ENCODE measurements around the gene CALD1. TPM values are rescaled to one million over a fixed set of nuclear protein-coding genes. Genes with fewer than 3 reads are reported as not detected.

Gene CALD1
- total RNA-seq, 1 experiment from 2014 or later: 22.1 TPM

GRCh38 chr7:134832367-134832766, 52.9 kb downstream of the CALD1 start:
- no peaks in the 10 kb centered on the region for H4K20me1 ChIP-seq (ENCODE audit: low read length)
- ATAC-seq: no peak

GRCh38 chr7:134834689-134835462, 55.4 kb downstream of the CALD1 start:
- DNase-seq (no peak), ATAC-seq (no peak)
- intact Hi-C loops (cut with micrococcal nuclease): no loop called here
- H3K9ac ChIP-seq (ENCODE audit: low read length): no peak overlapping the region
- H3F3A ChIP-seq (ENCODE audit: low read length, unreplicated experiment): no peaks in the 10 kb centered on the region
- no peaks in the 10 kb centered on the region for H3K27me3 ChIP-seq (ENCODE audit: low read length)
- H3K79me2 ChIP-seq (ENCODE audit: low read length): no peaks in the 10 kb centered on the region
- no peaks in the 10 kb centered on the region for H3K9me3 ChIP-seq (ENCODE audit: low read length)
- POLR2A ChIA-PET (ENCODE audit: unreplicated experiment): no interaction called here
- H3K4me2 ChIP-seq (ENCODE audit: low read length): no peak overlapping the region
- H4K20me1 ChIP-seq (ENCODE audit: low read length): no peaks in the 10 kb centered on the region
- no peak overlapping the region for H3K4me3 ChIP-seq (ENCODE audit: low read length)
- no peak overlapping the region for H2AFZ ChIP-seq (ENCODE audit: low read length)
- TF ChIP-seq EZH2phosphoT487 (IDR thresholded peaks at IDR 0.05; ENCODE audit: borderline replicate concordance, low read length) (no peak), EZH2 (IDR thresholded peaks at IDR 0.05; ENCODE audit: low read length, unreplicated experiment) (no peak)
- TF ChIP-seq, protein P1, sequence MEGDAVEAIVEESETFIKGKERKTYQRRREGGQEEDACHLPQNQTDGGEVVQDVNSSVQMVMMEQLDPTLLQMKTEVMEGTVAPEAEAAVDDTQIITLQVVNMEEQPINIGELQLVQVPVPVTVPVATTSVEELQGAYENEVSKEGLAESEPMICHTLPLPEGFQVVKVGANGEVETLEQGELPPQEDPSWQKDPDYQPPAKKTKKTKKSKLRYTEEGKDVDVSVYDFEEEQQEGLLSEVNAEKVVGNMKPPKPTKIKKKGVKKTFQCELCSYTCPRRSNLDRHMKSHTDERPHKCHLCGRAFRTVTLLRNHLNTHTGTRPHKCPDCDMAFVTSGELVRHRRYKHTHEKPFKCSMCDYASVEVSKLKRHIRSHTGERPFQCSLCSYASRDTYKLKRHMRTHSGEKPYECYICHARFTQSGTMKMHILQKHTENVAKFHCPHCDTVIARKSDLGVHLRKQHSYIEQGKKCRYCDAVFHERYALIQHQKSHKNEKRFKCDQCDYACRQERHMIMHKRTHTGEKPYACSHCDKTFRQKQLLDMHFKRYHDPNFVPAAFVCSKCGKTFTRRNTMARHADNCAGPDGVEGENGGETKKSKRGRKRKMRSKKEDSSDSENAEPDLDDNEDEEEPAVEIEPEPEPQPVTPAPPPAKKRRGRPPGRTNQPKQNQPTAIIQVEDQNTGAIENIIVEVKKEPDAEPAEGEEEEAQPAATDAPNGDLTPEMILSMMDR (conservative IDR thresholded peaks at IDR 0.05; ENCODE audit: low read depth, low read length): no peak
- no peak overlapping the region for H3K27ac ChIP-seq (ENCODE audit: low read length)
- H3K36me3 ChIP-seq (ENCODE audit: low read depth, low read length): no peaks in the 10 kb centered on the region
- no TSS peak for BruUV-seq (replicated peaks)
- CTCF ChIA-PET: no interaction called here
- H3K4me1 ChIP-seq (ENCODE audit: insufficient read depth, low read length): no peaks in the 10 kb centered on the region
- no peaks in the 10 kb centered on the region for H3K9me2 ChIP-seq (replicated peaks; ENCODE audit: low read length)

More at GRCh38 chr7:134832367-134832766, 52.9 kb downstream of the CALD1 start:
- no peaks in the 10 kb centered on the region for H3K79me2 ChIP-seq (ENCODE audit: low read length)
- no peaks in the 10 kb centered on the region for H3K9me2 ChIP-seq (replicated peaks; ENCODE audit: low read length)
- TF ChIP-seq, protein P1 (conservative IDR thresholded peaks at IDR 0.05; ENCODE audit: low read depth, low read length): no peak
- TF ChIP-seq EZH2 (IDR thresholded peaks at IDR 0.05; ENCODE audit: low read length, unreplicated experiment): no peak
- no peak for TF ChIP-seq EZH2phosphoT487 (IDR thresholded peaks at IDR 0.05; ENCODE audit: borderline replicate concordance, low read length)
- POLR2A ChIA-PET (ENCODE audit: unreplicated experiment): interaction anchor here (0.6 kb wide), 1 partner anchor 19 kb away, joined by 3 read pairs; no protein-coding TSS in a partner anchor
- H3K36me3 ChIP-seq (ENCODE audit: low read depth, low read length): no peaks in the 10 kb centered on the region
- H3F3A ChIP-seq (ENCODE audit: low read length, unreplicated experiment): no peaks in the 10 kb centered on the region
- H3K27ac ChIP-seq (ENCODE audit: low read length): no peak overlapping the region
- no peak for DNase-seq
- no peak overlapping the region for H3K4me2 ChIP-seq (ENCODE audit: low read length)
- no peak overlapping the region for H2AFZ ChIP-seq (ENCODE audit: low read length)
- H3K4me1 ChIP-seq (ENCODE audit: insufficient read depth, low read length): no peaks in the 10 kb centered on the region
- intact Hi-C loops (cut with micrococcal nuclease): no loop called here
- H3K9me3 ChIP-seq (ENCODE audit: low read length): no peaks in the 10 kb centered on the region
- H3K9ac ChIP-seq (ENCODE audit: low read length): no peak overlapping the region
- H3K27me3 ChIP-seq (ENCODE audit: low read length): no peaks in the 10 kb centered on the region
- H3K4me3 ChIP-seq (ENCODE audit: low read length): no peak overlapping the region
- BruUV-seq (replicated peaks): no TSS peak
- CTCF ChIA-PET: no interaction called here

- Histone ChIP-seq H3K9me3 (ENCODE audit: low read length) (no peaks in the 10 kb centered on the region), H3K27me3 (ENCODE audit: low read length) (no peaks in the 10 kb centered on the region), H3K9ac (ENCODE audit: low read length) (no peak overlapping the region), H3K4me3 (ENCODE audit: low read length) (no peak overlapping the region), H3K27ac (ENCODE audit: low read length) (no peak overlapping the region), H3K36me3 (ENCODE audit: low read depth, low read length) (no peaks in the 10 kb centered on the region), H4K20me1 (ENCODE audit: low read length) (no peaks in the 10 kb centered on the region), H3F3A (ENCODE audit: low read length, unreplicated experiment) (no peaks in the 10 kb centered on the region), H3K4me1 (ENCODE audit: insufficient read depth, low read length) (no peaks in the 10 kb centered on the region), H3K4me2 (ENCODE audit: low read length) (no peak overlapping the region), H3K79me2 (ENCODE audit: low read length) (no peaks in the 10 kb centered on the region), H3K9me2 (replicated peaks; ENCODE audit: low read length) (no peaks in the 10 kb centered on the region), H2AFZ (ENCODE audit: low read length) (no peak overlapping the region)
- ChIA-PET POLR2A (ENCODE audit: unreplicated experiment) (no interaction called here), CTCF (no interaction called here)
- TF ChIP-seq, protein P1 (conservative IDR thresholded peaks at IDR 0.05; ENCODE audit: low read depth, low read length): no peak
- TF ChIP-seq EZH2phosphoT487 (IDR thresholded peaks at IDR 0.05; ENCODE audit: borderline replicate concordance, low read length) (no peak), EZH2 (IDR thresholded peaks at IDR 0.05; ENCODE audit: low read length, unreplicated experiment) (no peak)
- intact Hi-C loops (cut with micrococcal nuclease): no loop called here
- DNase-seq: no peak
- ATAC-seq: no peak
- BruUV-seq (replicated peaks): no TSS peak
These were observed 56.0 kb downstream of the CALD1 start for GRCh38 chr7:134835463-134835823.

Data from PC-3 (cell line).